ENCODE measurements around the gene RXRB.

RXRB gene

GRCh38 chr6:33168284-33168601, 32.2 kb downstream of the RXRB start:
- H3K27ac ChIP-seq (ENCODE audit: low read depth, low read length) = no peak overlapping the region
- no peaks in the 10 kb centered on the region for H3K4me1 ChIP-seq (ENCODE audit: control insufficient read depth, insufficient read depth, low read length)
- H3K9ac ChIP-seq (ENCODE audit: low read length) = no peak overlapping the region
- no peaks in the 10 kb centered on the region for H3K36me3 ChIP-seq (ENCODE audit: control insufficient read depth, insufficient read depth, low read length)
- no peaks in the 10 kb centered on the region for H3K27me3 ChIP-seq (ENCODE audit: control insufficient read depth, insufficient read depth, low read length)
- no peak overlapping the region for H3K4me3 ChIP-seq (ENCODE audit: low read length)

- no peaks in the 10 kb centered on the region for H3K36me3 ChIP-seq (ENCODE audit: control insufficient read depth, insufficient read depth, low read length)
- H3K9ac ChIP-seq (ENCODE audit: low read length) = no peak overlapping the region
- H3K27me3 ChIP-seq (ENCODE audit: control insufficient read depth, insufficient read depth, low read length) = no peaks in the 10 kb centered on the region
- H3K4me1 ChIP-seq (ENCODE audit: control insufficient read depth, insufficient read depth, low read length) = no peaks in the 10 kb centered on the region
- H3K4me3 ChIP-seq (ENCODE audit: low read length) = no peak overlapping the region
- no peak overlapping the region for H3K27ac ChIP-seq (ENCODE audit: low read depth, low read length)
Measured at GRCh38 chr6:33167374-33168283, 32.8 kb downstream of the RXRB start.

- peaks cover 3% of the 10 kb centered on the region for H3K4me1 ChIP-seq (ENCODE audit: control insufficient read depth, insufficient read depth, low read length)
- no peak overlapping the region for H3K9ac ChIP-seq (ENCODE audit: low read length)
- no peak overlapping the region for H3K27ac ChIP-seq (ENCODE audit: low read depth, low read length)
- H3K4me3 ChIP-seq (ENCODE audit: low read length) = no peak overlapping the region
- H3K36me3 ChIP-seq (ENCODE audit: control insufficient read depth, insufficient read depth, low read length) = no peaks in the 10 kb centered on the region
- no peaks in the 10 kb centered on the region for H3K27me3 ChIP-seq (ENCODE audit: control insufficient read depth, insufficient read depth, low read length)
Measured at GRCh38 chr6:33166811-33167210, 33.7 kb downstream of the RXRB start.

DNA sequence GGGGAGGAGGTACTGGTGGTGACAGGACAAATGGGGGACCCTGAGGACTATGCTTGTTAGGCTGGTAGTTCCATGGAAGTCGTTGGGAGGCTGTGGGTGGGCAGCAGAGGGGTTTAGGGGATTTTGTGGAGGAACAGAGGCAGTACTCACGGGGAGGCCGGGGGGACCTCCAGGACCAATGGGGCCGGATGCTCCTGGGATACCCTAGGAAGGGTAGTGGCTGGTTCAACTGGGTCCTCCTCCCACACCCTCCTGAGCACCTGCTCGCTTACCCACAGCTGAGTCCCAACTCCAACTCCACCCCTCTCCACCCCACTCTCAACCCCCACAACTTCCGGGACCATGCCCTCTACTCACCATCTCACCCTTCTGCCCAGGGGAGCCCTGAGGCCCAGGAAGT, 34.1 kb downstream of the RXRB start:
- no peak overlapping the region for H3K4me3 ChIP-seq (ENCODE audit: low read length)
- H3K36me3 ChIP-seq (ENCODE audit: control insufficient read depth, insufficient read depth, low read length) = no peaks in the 10 kb centered on the region
- H3K9ac ChIP-seq (ENCODE audit: low read length) = no peak overlapping the region

GRCh38 chr6:33165581-33166258, 34.7 kb downstream of the RXRB start:
- H3K27ac ChIP-seq (ENCODE audit: low read depth, low read length) = no peak overlapping the region
- peaks cover 8% of the 10 kb centered on the region for H3K4me1 ChIP-seq (ENCODE audit: control insufficient read depth, insufficient read depth, low read length)
- H3K4me3 ChIP-seq (ENCODE audit: low read length) = no peak overlapping the region
- no peaks in the 10 kb centered on the region for H3K27me3 ChIP-seq (ENCODE audit: control insufficient read depth, insufficient read depth, low read length)
- no peak overlapping the region for H3K9ac ChIP-seq (ENCODE audit: low read length)
- no peaks in the 10 kb centered on the region for H3K36me3 ChIP-seq (ENCODE audit: control insufficient read depth, insufficient read depth, low read length)

More for the DNA sequence above, 34.1 kb downstream of the RXRB start:
- Histone ChIP-seq H3K27me3 (ENCODE audit: control insufficient read depth, insufficient read depth, low read length) (no peaks in the 10 kb centered on the region), H3K27ac (ENCODE audit: low read depth, low read length) (no peak overlapping the region), H3K4me1 (ENCODE audit: control insufficient read depth, insufficient read depth, low read length) (peaks cover 5% of the 10 kb centered on the region)

DNA sequence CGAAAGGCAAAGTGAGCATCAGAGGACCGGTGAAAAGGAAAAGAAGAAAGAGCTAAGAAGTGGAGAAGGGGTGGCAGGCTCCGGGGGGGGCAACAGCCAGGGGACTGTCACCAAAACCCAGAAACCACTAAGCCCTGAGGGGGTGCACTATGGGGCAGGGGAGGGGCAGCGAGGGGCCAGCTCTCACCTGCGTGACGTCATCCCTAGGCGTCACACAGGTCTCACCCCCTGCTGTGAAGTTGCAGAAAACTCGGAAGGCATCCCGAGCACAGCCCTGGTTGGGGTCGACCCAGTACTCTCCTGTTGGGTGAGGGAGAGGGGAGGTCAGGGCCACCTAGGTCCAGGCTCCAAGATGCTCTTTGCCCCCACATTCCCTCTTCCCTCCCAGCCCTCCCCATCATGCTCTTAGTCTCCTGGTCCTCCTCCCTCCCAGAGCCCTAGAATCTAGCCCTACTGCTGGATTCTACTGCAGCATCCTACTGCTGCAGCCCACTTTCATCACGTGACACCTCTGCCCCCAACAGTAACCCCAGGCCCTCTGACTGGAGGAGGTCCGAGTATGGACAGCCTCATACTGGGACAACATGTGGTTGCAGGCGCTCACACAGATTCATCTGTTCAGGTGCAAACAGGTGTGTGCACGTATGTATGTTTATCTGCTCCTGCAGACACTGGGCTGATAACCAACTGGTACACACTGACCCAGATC, 35.6 kb downstream of the RXRB start:
- Histone ChIP-seq H3K27ac (ENCODE audit: low read depth, low read length) (no peak overlapping the region), H3K4me1 (ENCODE audit: control insufficient read depth, insufficient read depth, low read length) (peaks cover 8% of the 10 kb centered on the region), H3K4me3 (ENCODE audit: low read length) (no peak overlapping the region), H3K36me3 (ENCODE audit: control insufficient read depth, insufficient read depth, low read length) (no peaks in the 10 kb centered on the region), H3K27me3 (ENCODE audit: control insufficient read depth, insufficient read depth, low read length) (no peaks in the 10 kb centered on the region), H3K9ac (ENCODE audit: low read length) (no peak overlapping the region)

DNA sequence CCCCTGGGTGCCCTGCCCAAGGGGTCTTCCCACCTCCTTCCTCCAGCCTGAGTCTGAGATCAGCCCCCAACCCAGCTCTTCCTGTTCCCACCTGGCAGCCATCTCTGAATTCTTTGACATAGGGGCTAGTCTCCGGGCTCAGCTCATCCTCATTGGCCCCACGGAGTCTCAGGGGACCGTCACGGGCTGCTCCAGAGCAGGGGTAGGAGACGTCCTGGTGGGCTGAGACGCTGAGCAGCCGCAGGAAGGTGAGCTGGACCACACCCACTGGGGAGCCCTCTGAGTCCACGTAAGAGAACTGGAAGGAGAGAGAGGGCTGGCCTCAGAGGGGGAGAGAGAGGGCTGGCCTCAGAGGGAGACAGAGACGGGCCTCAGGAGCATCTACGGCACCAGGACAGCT, 36.3 kb downstream of the RXRB start:
- H3K4me3 ChIP-seq (ENCODE audit: low read length) = no peak overlapping the region
- no peaks in the 10 kb centered on the region for H3K36me3 ChIP-seq (ENCODE audit: control insufficient read depth, insufficient read depth, low read length)
- H3K27ac ChIP-seq (ENCODE audit: low read depth, low read length) = no peak overlapping the region
- no peaks in the 10 kb centered on the region for H3K27me3 ChIP-seq (ENCODE audit: control insufficient read depth, insufficient read depth, low read length)
- H3K9ac ChIP-seq (ENCODE audit: low read length) = no peak overlapping the region
- H3K4me1 ChIP-seq (ENCODE audit: control insufficient read depth, insufficient read depth, low read length) = peaks cover 8% of the 10 kb centered on the region

- H3K36me3 ChIP-seq (ENCODE audit: control insufficient read depth, insufficient read depth, low read length) = no peaks in the 10 kb centered on the region
- peaks cover 8% of the 10 kb centered on the region for H3K4me1 ChIP-seq (ENCODE audit: control insufficient read depth, insufficient read depth, low read length)
- H3K9ac ChIP-seq (ENCODE audit: low read length) = no peak overlapping the region
- H3K27ac ChIP-seq (ENCODE audit: low read depth, low read length) = no peak overlapping the region
- H3K27me3 ChIP-seq (ENCODE audit: control insufficient read depth, insufficient read depth, low read length) = no peaks in the 10 kb centered on the region
- H3K4me3 ChIP-seq (ENCODE audit: low read length) = no peak overlapping the region
Measured at GRCh38 chr6:33163540-33163939, 36.9 kb downstream of the RXRB start.

DNA sequence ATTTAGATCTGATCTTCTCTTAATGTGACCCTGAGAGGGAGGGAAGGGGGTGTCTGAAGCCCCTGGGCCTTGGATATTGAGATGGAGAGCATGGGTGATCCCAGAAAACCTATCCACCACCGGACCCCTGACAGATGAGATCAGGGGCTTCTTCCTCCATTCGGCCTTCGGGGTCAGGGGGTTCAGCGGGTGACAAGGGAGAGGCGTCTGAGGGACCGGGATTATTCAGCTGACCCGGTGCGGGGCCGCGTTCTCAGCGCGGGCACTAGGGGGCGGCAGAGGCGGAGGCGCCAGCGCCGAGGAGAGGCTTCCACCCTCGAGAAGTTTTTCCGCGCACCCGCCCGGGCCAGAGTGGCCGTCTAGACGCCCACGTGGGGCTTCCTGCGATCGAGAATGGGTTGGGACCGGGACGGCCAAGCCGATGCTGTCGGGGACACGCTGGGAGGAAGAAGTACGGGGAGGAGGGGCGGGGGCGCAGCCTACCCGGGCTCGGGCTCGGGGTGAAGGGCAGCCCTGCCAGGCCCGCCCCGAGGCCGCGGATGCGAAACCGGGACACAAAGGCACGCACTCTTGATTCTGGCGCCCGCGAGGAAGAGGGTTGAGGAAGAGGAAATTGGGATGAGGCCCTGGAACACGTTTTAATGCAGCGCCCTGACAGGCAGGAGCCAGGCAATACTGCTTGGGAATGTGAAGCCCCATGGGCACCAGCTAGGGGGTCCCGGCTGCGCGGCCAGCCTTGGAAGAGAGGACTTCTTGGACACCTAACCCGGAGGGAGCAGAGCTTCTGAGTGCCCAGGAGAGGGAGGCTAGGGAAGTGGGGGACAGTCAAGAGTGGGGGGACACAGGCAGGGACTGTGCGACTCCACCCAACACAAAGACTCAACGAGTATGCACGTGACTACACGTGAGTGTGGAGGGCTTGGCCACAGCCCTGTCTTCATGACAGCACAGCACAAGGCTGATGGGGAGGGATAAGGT, 38.8 kb downstream of the RXRB start:
- no peaks in the 10 kb centered on the region for H3K36me3 ChIP-seq (ENCODE audit: control insufficient read depth, insufficient read depth, low read length)
- H3K27ac ChIP-seq (ENCODE audit: low read depth, low read length) = peak overlapping the region; percentile 83
- H3K4me1 ChIP-seq (ENCODE audit: control insufficient read depth, insufficient read depth, low read length) = peaks cover 8% of the 10 kb centered on the region
- H3K27me3 ChIP-seq (ENCODE audit: control insufficient read depth, insufficient read depth, low read length) = no peaks in the 10 kb centered on the region
- peak overlapping the region; percentile 17 for H3K9ac ChIP-seq (ENCODE audit: low read length)
- H3K4me3 ChIP-seq (ENCODE audit: low read length) = peak overlapping the region; percentile 62

- Histone ChIP-seq H3K27ac (ENCODE audit: low read depth, low read length) (peak overlapping the region; percentile 83), H3K4me3 (ENCODE audit: low read length) (peak overlapping the region; percentile 17), H3K27me3 (ENCODE audit: control insufficient read depth, insufficient read depth, low read length) (no peaks in the 10 kb centered on the region), H3K4me1 (ENCODE audit: control insufficient read depth, insufficient read depth, low read length) (peaks cover 8% of the 10 kb centered on the region), H3K9ac (ENCODE audit: low read length) (no peak overlapping the region), H3K36me3 (ENCODE audit: control insufficient read depth, insufficient read depth, low read length) (no peaks in the 10 kb centered on the region)
Measured at GRCh38 chr6:33160728-33161344, 39.6 kb downstream of the RXRB start.

DNA sequence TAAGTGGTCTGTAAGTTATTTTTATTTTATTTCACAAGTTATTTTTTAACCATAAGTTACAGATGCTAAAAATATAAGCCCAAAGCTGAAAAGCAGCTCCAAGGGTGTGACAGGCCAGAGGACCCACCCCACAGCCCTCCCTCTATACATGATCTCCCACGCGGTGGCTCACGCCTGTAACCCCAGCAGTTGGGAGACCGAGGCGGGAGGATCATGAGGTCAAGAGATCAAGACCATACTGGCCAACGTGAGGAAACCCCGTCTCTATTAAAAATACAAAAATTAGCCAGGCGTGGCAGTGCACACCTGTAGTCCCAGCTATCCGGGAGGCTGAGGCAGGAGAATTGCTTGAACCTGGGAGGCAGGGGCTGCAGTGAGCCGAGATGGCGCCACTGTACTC, 40.4 kb downstream of the RXRB start:
- Histone ChIP-seq H3K27me3 (ENCODE audit: control insufficient read depth, insufficient read depth, low read length) (no peaks in the 10 kb centered on the region), H3K4me3 (ENCODE audit: low read length) (no peak overlapping the region), H3K27ac (ENCODE audit: low read depth, low read length) (no peak overlapping the region), H3K9ac (ENCODE audit: low read length) (no peak overlapping the region), H3K36me3 (ENCODE audit: control insufficient read depth, insufficient read depth, low read length) (no peaks in the 10 kb centered on the region), H3K4me1 (ENCODE audit: control insufficient read depth, insufficient read depth, low read length) (peaks cover 8% of the 10 kb centered on the region)
